Measurements from ENCODE around the gene NAIF1. TPM values are rescaled to one million over a fixed set of nuclear protein-coding genes. Genes with fewer than 3 reads are reported as not detected.
A peak's percentile ranks its signal among the peaks of the same experiment; 100 is the strongest.

Gene NAIF1
- total and polyA plus RNA-seq, 5 donors from 2014 or later, result 7.8 to 16.8 (median 12.9) TPM

- Histone ChIP-seq H3K27me3 (ENCODE audit: control insufficient read depth, insufficient read depth, low read length) (no peaks in the 10 kb centered on the region), H3K4me3 (ENCODE audit: low read depth, low read length) (no peak overlapping the region), H3K27ac (ENCODE audit: insufficient read depth, low read length, poor library complexity, severe bottlenecking) (no peak overlapping the region), H3K9me3 (ENCODE audit: control insufficient read depth in 2 of 2, low read length in 2 of 2) (no peaks in the 10 kb centered on the region), H3K36me3 (ENCODE audit: control insufficient read depth, insufficient read depth, low read length) (peaks cover 9% of the 10 kb centered on the region), H3K4me1 (ENCODE audit: control insufficient read depth, insufficient read depth, low read length, poor library complexity, severe bottlenecking) (peaks cover 30% of the 10 kb centered on the region)
- Mint-ChIP-seq H3K4me1 (peaks cover 13 to 67% (median 34%) of the 10 kb centered on the region in 4 donors), H3K27me3 (no peaks in the 10 kb centered on the region), H3K36me3 (peaks cover 14% of the 10 kb centered on the region), H3K9me3 (no peaks in the 10 kb centered on the region), H3K27ac (peak overlapping the region in 2 of 3 donors; percentile 67 to 83), H3K4me3 (no peak overlapping the region)
- DNase-seq (no peak), ATAC-seq (ENCODE audit: low read depth in 2 of 2) (no peak)
Measured at GRCh38 chr9:128087262-128087661, 20.1 kb upstream of the NAIF1 start.

- H3K36me3 ChIP-seq (ENCODE audit: control insufficient read depth, insufficient read depth, low read length), result peaks cover 11% of the 10 kb centered on the region
- peaks cover 19% of the 10 kb centered on the region for H3K4me1 ChIP-seq (ENCODE audit: control insufficient read depth, insufficient read depth, low read length, poor library complexity, severe bottlenecking)
- Mint-ChIP-seq H3K36me3 (peaks cover 14% of the 10 kb centered on the region), H3K4me1 (peaks cover 18 to 68% (median 37%) of the 10 kb centered on the region in 4 donors), H3K27ac (peak overlapping the region in 1 of 3 donors; percentile 52), H3K4me3 (peak overlapping the region in 1 of 4 donors; percentile 19), H3K27me3 (no peaks in the 10 kb centered on the region), H3K9me3 (no peaks in the 10 kb centered on the region)
- no peak for DNase-seq
- H3K4me3 ChIP-seq (ENCODE audit: low read depth, low read length), result no peak overlapping the region
- H3K27ac ChIP-seq (ENCODE audit: insufficient read depth, low read length, poor library complexity, severe bottlenecking), result no peak overlapping the region
- H3K27me3 ChIP-seq (ENCODE audit: control insufficient read depth, insufficient read depth, low read length), result no peaks in the 10 kb centered on the region
- no peaks in the 10 kb centered on the region for H3K9me3 ChIP-seq (ENCODE audit: control insufficient read depth in 2 of 2, low read length in 2 of 2)
- no peak for ATAC-seq (ENCODE audit: low read depth in 2 of 2)
Measured at GRCh38 chr9:128085943-128086342, 18.8 kb upstream of the NAIF1 start.

- no peak for ATAC-seq (ENCODE audit: low read depth in 2 of 2)
- Histone ChIP-seq H3K27me3 (ENCODE audit: control insufficient read depth, insufficient read depth, low read length) (no peaks in the 10 kb centered on the region), H3K27ac (ENCODE audit: insufficient read depth, low read length, poor library complexity, severe bottlenecking) (no peak overlapping the region), H3K9me3 (ENCODE audit: control insufficient read depth in 2 of 2, low read length in 2 of 2) (no peaks in the 10 kb centered on the region), H3K4me3 (ENCODE audit: low read depth, low read length) (no peak overlapping the region), H3K36me3 (ENCODE audit: control insufficient read depth, insufficient read depth, low read length) (peaks cover 10% of the 10 kb centered on the region), H3K4me1 (ENCODE audit: control insufficient read depth, insufficient read depth, low read length, poor library complexity, severe bottlenecking) (peaks cover 17% of the 10 kb centered on the region)
- peaks cover 21 to 64% (median 41%) of the 10 kb centered on the region in 4 donors for H3K4me1 Mint-ChIP-seq
- no peak for DNase-seq
- peak overlapping the region in 1 of 3 donors; percentile 8 for H3K27ac Mint-ChIP-seq
- H3K36me3 Mint-ChIP-seq, result peaks cover 14% of the 10 kb centered on the region
- no peak overlapping the region for H3K4me3 Mint-ChIP-seq
- no peaks in the 10 kb centered on the region for H3K27me3 Mint-ChIP-seq
- no peaks in the 10 kb centered on the region for H3K9me3 Mint-ChIP-seq
Measured at GRCh38 chr9:128084746-128085145, 17.6 kb upstream of the NAIF1 start.

GRCh38 chr9:128082151-128082550 lies 15.0 kb upstream of the NAIF1 start:
- Mint-ChIP-seq H3K9me3 (no peaks in the 10 kb centered on the region), H3K27ac (peak overlapping the region in 2 of 3 donors; percentile 38 to 84), H3K4me3 (no peak overlapping the region), H3K36me3 (peaks cover 22% of the 10 kb centered on the region), H3K4me1 (peaks cover 22 to 60% (median 45%) of the 10 kb centered on the region in 4 donors), H3K27me3 (no peaks in the 10 kb centered on the region)
- DNase-seq (no peak), ATAC-seq (ENCODE audit: low read depth in 2 of 2) (no peak)
- peaks cover 19% of the 10 kb centered on the region for H3K4me1 ChIP-seq (ENCODE audit: control insufficient read depth, insufficient read depth, low read length, poor library complexity, severe bottlenecking)
- no peak overlapping the region for H3K27ac ChIP-seq (ENCODE audit: insufficient read depth, low read length, poor library complexity, severe bottlenecking)
- H3K4me3 ChIP-seq (ENCODE audit: low read depth, low read length), result no peak overlapping the region
- peaks cover 10% of the 10 kb centered on the region for H3K36me3 ChIP-seq (ENCODE audit: control insufficient read depth, insufficient read depth, low read length)
- H3K27me3 ChIP-seq (ENCODE audit: control insufficient read depth, insufficient read depth, low read length), result no peaks in the 10 kb centered on the region
- H3K9me3 ChIP-seq (ENCODE audit: control insufficient read depth in 2 of 2, low read length in 2 of 2), result no peaks in the 10 kb centered on the region

- H3K4me3 Mint-ChIP-seq, result peak overlapping the region in 1 of 4 donors; percentile 58
- Histone ChIP-seq H3K27ac (ENCODE audit: insufficient read depth, low read length, poor library complexity, severe bottlenecking) (no peak overlapping the region), H3K9me3 (ENCODE audit: control insufficient read depth in 2 of 2, low read length in 2 of 2) (no peaks in the 10 kb centered on the region)
Measured at GRCh38 chr9:128081056-128081455, 13.9 kb upstream of the NAIF1 start.

GRCh38 chr9:128080206-128080605 lies 13.1 kb upstream of the NAIF1 start:
- no peak for ATAC-seq (ENCODE audit: low read depth in 2 of 2)
- no peak overlapping the region for H3K4me3 ChIP-seq (ENCODE audit: low read depth, low read length)
- Mint-ChIP-seq H3K4me1 (peaks cover 22 to 63% (median 39%) of the 10 kb centered on the region in 4 donors), H3K27ac (peak overlapping the region in 1 of 3 donors; percentile 38), H3K4me3 (no peak overlapping the region), H3K9me3 (no peaks in the 10 kb centered on the region), H3K36me3 (peaks cover 17% of the 10 kb centered on the region), H3K27me3 (no peaks in the 10 kb centered on the region)
- no peaks in the 10 kb centered on the region for H3K9me3 ChIP-seq (ENCODE audit: control insufficient read depth in 2 of 2, low read length in 2 of 2)
- H3K27me3 ChIP-seq (ENCODE audit: control insufficient read depth, insufficient read depth, low read length), result no peaks in the 10 kb centered on the region
- H3K36me3 ChIP-seq (ENCODE audit: control insufficient read depth, insufficient read depth, low read length), result peaks cover 6% of the 10 kb centered on the region
- peaks cover 19% of the 10 kb centered on the region for H3K4me1 ChIP-seq (ENCODE audit: control insufficient read depth, insufficient read depth, low read length, poor library complexity, severe bottlenecking)
- DNase-seq, result no peak
- no peak overlapping the region for H3K27ac ChIP-seq (ENCODE audit: insufficient read depth, low read length, poor library complexity, severe bottlenecking)

More at GRCh38 chr9:128081056-128081455, 13.9 kb upstream of the NAIF1 start:
- H3K36me3 Mint-ChIP-seq, result peaks cover 22% of the 10 kb centered on the region
- no peaks in the 10 kb centered on the region for H3K27me3 Mint-ChIP-seq
- Histone ChIP-seq H3K4me3 (ENCODE audit: low read depth, low read length) (no peak overlapping the region), H3K4me1 (ENCODE audit: control insufficient read depth, insufficient read depth, low read length, poor library complexity, severe bottlenecking) (peaks cover 19% of the 10 kb centered on the region), H3K27me3 (ENCODE audit: control insufficient read depth, insufficient read depth, low read length) (no peaks in the 10 kb centered on the region), H3K36me3 (ENCODE audit: control insufficient read depth, insufficient read depth, low read length) (peaks cover 9% of the 10 kb centered on the region)
- DNase-seq (no peak), ATAC-seq (ENCODE audit: low read depth in 2 of 2) (no peak)
- H3K27ac Mint-ChIP-seq, result peak overlapping the region; percentile 0 to 84 (median 65)
- H3K4me1 Mint-ChIP-seq, result peaks cover 22 to 68% (median 45%) of the 10 kb centered on the region in 4 donors
- H3K9me3 Mint-ChIP-seq, result no peaks in the 10 kb centered on the region

- H3K4me3 ChIP-seq (ENCODE audit: low read depth, low read length), result peak overlapping the region; percentile 21
- H3K36me3 ChIP-seq (ENCODE audit: control insufficient read depth, insufficient read depth, low read length), result peaks cover 6% of the 10 kb centered on the region
- peaks cover 23% of the 10 kb centered on the region for H3K4me1 ChIP-seq (ENCODE audit: control insufficient read depth, insufficient read depth, low read length, poor library complexity, severe bottlenecking)
- H3K27me3 ChIP-seq (ENCODE audit: control insufficient read depth, insufficient read depth, low read length), result no peaks in the 10 kb centered on the region
- Mint-ChIP-seq H3K36me3 (peaks cover 14% of the 10 kb centered on the region), H3K27ac (peak overlapping the region; percentile 83 to 94 (median 86)), H3K27me3 (no peaks in the 10 kb centered on the region), H3K4me3 (peak overlapping the region in 3 of 4 donors; percentile 2 to 74 (median 45)), H3K9me3 (no peaks in the 10 kb centered on the region), H3K4me1 (peaks cover 19 to 67% (median 38%) of the 10 kb centered on the region in 4 donors)
- peak in 1 of 2 donors; percentile 37 for ATAC-seq (ENCODE audit: low read depth in 2 of 2)
- H3K9me3 ChIP-seq (ENCODE audit: control insufficient read depth in 2 of 2, low read length in 2 of 2), result no peaks in the 10 kb centered on the region
- H3K27ac ChIP-seq (ENCODE audit: insufficient read depth, low read length, poor library complexity, severe bottlenecking), result peak overlapping the region; percentile 47
- no peak for DNase-seq
Measured at GRCh38 chr9:128078504-128079434, 11.6 kb upstream of the NAIF1 start.
